WTC11 (cell line): ENCODE results near the gene AR. TPM values are rescaled to one million over a fixed set of nuclear protein-coding genes. Genes with fewer than 3 reads are reported as not detected.

Experiments used
- ATAC-seq: fragments of 200-7000 bp; cut with Tn5 transposase; 2 replicates; pipeline ENCODE4 v1.10.0; 2021; ENCODE audit warnings: mild to moderate bottlenecking, moderate library complexity
- CTCF ChIA-PET: fragments of 300-600 bp; sonication (Branson Sonifier 250); formaldehyde crosslinking; loops from one replicate; lab custom pipeline; 2021; ENCODE audit warnings: antibody characterized with exemption; lab: Charles Lee
- POLR2A ChIA-PET: fragments of 350-600 bp; sonication (Branson Sonifier 250); formaldehyde crosslinking; loops from one replicate; lab custom pipeline; 2021; ENCODE audit warnings: antibody characterized with exemption; lab: Charles Lee
- DNase-seq: peaks from one replicate; pipeline ENCODE4 v3.0.0; 2021; ENCODE audit warnings: low spot score
- H3K27ac Mint-ChIP-seq: 2 replicates; pipeline ENCODE4 v1.8.0; 2021; ENCODE audit warnings: mixed read lengths
- H3K27me3 Mint-ChIP-seq: 2 replicates; pipeline ENCODE4 v1.8.0; 2021; ENCODE audit warnings: low read depth, mild to moderate bottlenecking, moderate library complexity, mixed read lengths
- H3K36me3 Mint-ChIP-seq: 2 replicates; pipeline ENCODE4 v1.8.0; 2021; ENCODE audit warnings: mixed read lengths
- H3K4me1 Mint-ChIP-seq: 2 replicates; pipeline ENCODE4 v1.8.0; 2022; ENCODE audit warnings: mixed read lengths
- H3K4me3 Mint-ChIP-seq: 2 replicates; pipeline ENCODE4 v1.8.0; 2021; ENCODE audit warnings: mild to moderate bottlenecking, moderate library complexity, mixed read lengths
- H3K9me3 Mint-ChIP-seq: 2 replicates; pipeline ENCODE4 v1.8.0; 2021; ENCODE audit warnings: mixed read lengths
- CTCF ChIP-seq: fragments of 200-600 bp; IDR thresholded peaks from 2 replicates; pipeline ENCODE4 v1.8.0; 2022; ENCODE audit warnings: antibody characterized with exemption
- EMX1 ChIP-seq: fragments of 250-450 bp; sonication (Bioruptor Pico); IDR thresholded peaks from 2 replicates; pipeline ENCODE4 v1.8.0; 2021; ENCODE audit warnings: mild to moderate bottlenecking
- ETV6 ChIP-seq: sonication (generic); formaldehyde crosslinking; IDR thresholded peaks from 2 replicates; pipeline ENCODE4 v1.8.1; 2022; ENCODE audit warnings: mild to moderate bottlenecking, missing genetic modification reagents
- JAZF1 ChIP-seq: fragments of 250-450 bp; sonication (Bioruptor Pico); IDR thresholded peaks from 2 replicates; pipeline ENCODE4 v1.9.0; 2021; ENCODE audit warnings: moderate library complexity, mild to moderate bottlenecking, inconsistent platforms
- NFATC4 ChIP-seq: fragments of 250-450 bp; sonication (Bioruptor Pico); IDR thresholded peaks from 2 replicates; pipeline ENCODE4 v1.9.0; 2021; ENCODE audit warnings: mild to moderate bottlenecking
- NFE2L1 ChIP-seq: sonication (generic); formaldehyde crosslinking; IDR thresholded peaks from 2 replicates; pipeline ENCODE4 v1.8.1; 2023; ENCODE audit warnings: missing genetic modification reagents
- NR2C2 ChIP-seq: sonication (generic); formaldehyde crosslinking; IDR thresholded peaks from 2 replicates; pipeline ENCODE4 v1.8.0; 2022; ENCODE audit warnings: mild to moderate bottlenecking, missing genetic modification reagents
- PREB ChIP-seq: sonication (generic); formaldehyde crosslinking; IDR thresholded peaks from 2 replicates; pipeline ENCODE4 v1.8.1; 2022; ENCODE audit warnings: mild to moderate bottlenecking, missing genetic modification reagents, moderate library complexity, borderline replicate concordance
- PRRX2 ChIP-seq: fragments of 250-450 bp; sonication (Bioruptor Pico); IDR thresholded peaks from 2 replicates; pipeline ENCODE4 v1.8.0; 2021; ENCODE audit warnings: mild to moderate bottlenecking
- SMAD4 ChIP-seq: sonication (generic); formaldehyde crosslinking; IDR thresholded peaks from 2 replicates; pipeline ENCODE4 v1.8.0; 2022; ENCODE audit warnings: mild to moderate bottlenecking, missing genetic modification reagents
- SOX15 ChIP-seq: fragments of 250-450 bp; sonication (Bioruptor Pico); IDR thresholded peaks from 2 replicates; pipeline ENCODE4 v1.9.0; 2021; ENCODE audit warnings: mild to moderate bottlenecking
- SP1 ChIP-seq: sonication (generic); formaldehyde crosslinking; conservative IDR thresholded peaks from 2 replicates; pipeline ENCODE4 v1.8.1; 2022; ENCODE audit warnings: missing genetic modification reagents
- TEAD1 ChIP-seq: sonication (generic); formaldehyde crosslinking; IDR thresholded peaks from 2 replicates; pipeline ENCODE4 v1.8.0; 2022; ENCODE audit warnings: mild to moderate bottlenecking, missing genetic modification reagents
- USF1 ChIP-seq: sonication (generic); formaldehyde crosslinking; IDR thresholded peaks from 2 replicates; pipeline ENCODE4 v1.8.0; 2022; ENCODE audit warnings: mild to moderate bottlenecking, missing genetic modification reagents
- USF2 ChIP-seq: sonication (generic); formaldehyde crosslinking; IDR thresholded peaks from 2 replicates; pipeline ENCODE4 v1.8.1; 2023; ENCODE audit warnings: mild to moderate bottlenecking, missing genetic modification reagents, moderate library complexity
- ZBTB43 ChIP-seq: sonication (generic); formaldehyde crosslinking; IDR thresholded peaks from 2 replicates; pipeline ENCODE4 v1.8.1; 2023; ENCODE audit warnings: mild to moderate bottlenecking, missing genetic modification reagents
- ZNF416 ChIP-seq: fragments of 250-450 bp; sonication (Bioruptor Pico); IDR thresholded peaks from 2 replicates; pipeline ENCODE4 v1.9.0; 2021; ENCODE audit warnings: mild to moderate bottlenecking, inconsistent platforms
- ZNF532 ChIP-seq: fragments of 250-450 bp; sonication (Bioruptor Pico); IDR thresholded peaks from 2 replicates; pipeline ENCODE4 v1.9.0; 2021; ENCODE audit warnings: mild to moderate bottlenecking, borderline replicate concordance
- ZNF671 ChIP-seq: fragments of 250-450 bp; sonication (Bioruptor Pico); IDR thresholded peaks from 2 replicates; pipeline ENCODE4 v1.8.0; 2021; ENCODE audit warnings: mild to moderate bottlenecking
- total RNA-seq: library from RNA; stranded (reverse); gene quantifications from 3 replicates; pipeline ENCODE4 v1.2.3, GENCODE V29; 2021

Gene AR
- total RNA-seq, 1 experiment from 2014 or later: 10.3 TPM

GRCh38 chrX:67564475-67564874 lies 20.7 kb downstream of the AR start:
- Mint-ChIP-seq H3K36me3 (peaks cover 3% of the 10 kb centered on the region), H3K27ac (peak overlapping the region; percentile 50; the same call in 1 of the 2 replicates), H3K27me3 (no peaks in the 10 kb centered on the region), H3K9me3 (no peaks in the 10 kb centered on the region), H3K4me1 (peaks cover 30% of the 10 kb centered on the region), H3K4me3 (no peak overlapping the region)
- ChIA-PET POLR2A (no interaction called here), CTCF (no interaction called here)
- TF ChIP-seq SMAD4 (CRISPR knock-in tag): no peak
- TF ChIP-seq PRRX2: no peak
- TF ChIP-seq ZNF671 (CRISPR knock-in tag): no peak
- no peak for TF ChIP-seq TEAD1 (CRISPR knock-in tag)
- TF ChIP-seq NFATC4 (CRISPR knock-in tag): no peak
- no peak for TF ChIP-seq ZNF532
- TF ChIP-seq USF1 (CRISPR knock-in tag): no peak
- no peak for TF ChIP-seq JAZF1
- TF ChIP-seq SP1 (CRISPR knock-in tag): no peak
- TF ChIP-seq CTCF: no peak
- no peak for TF ChIP-seq PREB (CRISPR knock-in tag)
- no peak for TF ChIP-seq NFE2L1
- TF ChIP-seq USF2 (CRISPR knock-in tag): no peak
- TF ChIP-seq ETV6 (CRISPR knock-in tag): no peak
- TF ChIP-seq ZBTB43 (CRISPR knock-in tag): no peak
- TF ChIP-seq ZNF416 (CRISPR knock-in tag): no peak
- no peak for TF ChIP-seq NR2C2 (CRISPR knock-in tag)
- DNase-seq (no peak), ATAC-seq (no peak)

GRCh38 chrX:67568769-67569168 lies 24.9 kb downstream of the AR start:
- TF ChIP-seq SOX15 (CRISPR knock-in tag) (no peak), EMX1 (no peak)
- Mint-ChIP-seq H3K9me3 (no peaks in the 10 kb centered on the region), H3K4me1 (peaks cover 41% of the 10 kb centered on the region), H3K36me3 (no peaks in the 10 kb centered on the region; the same call in 1 of the 2 replicates), H3K27me3 (no peaks in the 10 kb centered on the region), H3K27ac (no peak overlapping the region), H3K4me3 (no peak overlapping the region)
- DNase-seq (no peak), ATAC-seq (no peak)
- ChIA-PET CTCF (no interaction called here), POLR2A (no interaction called here)
